Activated CD4-positive, alpha-beta T cell treated with anti-CD3 and anti-CD28 coated beads for 24 hours (primary cell): ENCODE results near the gene TMCC3.
"Not testable (repeated sequence)": the region's sequence is repeated elsewhere in the genome, so short reads cannot be mapped to it uniquely, and the experiment has no call there.

ENCODE experiments used
- DNase-seq, 2 donors: peaks; one replicate each; pipeline ENCODE4 v3.0.0-alpha.2; 2020; ENCODE audit warnings: low read depth in 2 of 2

Gene TMCC3

DNA sequence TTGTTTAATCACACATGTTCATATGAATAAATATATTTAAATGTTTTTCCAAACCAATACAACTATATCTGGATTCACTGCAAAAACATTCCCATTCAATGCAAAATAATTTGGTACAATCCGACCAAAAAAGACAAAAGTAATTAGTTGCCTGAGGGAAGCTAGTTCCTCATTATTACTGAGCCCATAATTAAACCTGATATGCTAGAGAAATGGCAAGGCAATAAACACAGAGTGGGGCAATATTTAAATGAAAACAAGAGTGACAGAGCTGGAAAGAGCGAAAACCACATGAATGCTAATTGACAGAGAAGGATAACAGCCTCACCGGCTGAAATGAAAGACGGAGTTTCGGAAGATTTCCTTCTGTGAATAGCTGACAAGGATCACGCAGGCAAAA lies 82.6 kb downstream of the TMCC3 start:
- no peak for DNase-seq

- no peak for DNase-seq
These were observed 84.0 kb downstream of the TMCC3 start for GRCh38 chr12:94566345-94566744.

GRCh38 chr12:94565683-94566082 lies 84.7 kb downstream of the TMCC3 start:
- DNase-seq, result no peak

DNA sequence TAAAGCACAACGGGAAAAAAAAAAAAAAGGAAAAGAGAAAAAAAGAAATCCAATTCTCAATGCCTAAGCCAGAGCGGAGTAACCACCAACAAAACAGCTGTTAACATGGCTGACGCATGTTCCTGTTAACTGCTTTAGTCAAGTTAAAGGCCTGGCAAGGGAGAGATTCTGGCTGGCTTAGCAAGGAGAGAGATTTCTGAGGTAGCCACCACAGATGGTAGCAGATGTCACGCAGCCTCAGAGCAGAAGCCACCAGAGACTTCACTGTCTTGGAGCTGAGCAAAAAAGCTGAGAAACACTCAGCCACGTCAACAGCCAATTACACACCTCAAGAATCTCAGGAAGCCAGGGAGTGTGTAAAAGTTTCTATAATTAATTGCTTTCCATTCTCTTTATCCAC lies 87.1 kb downstream of the TMCC3 start:
- DNase-seq, result no peak

GRCh38 chr12:94561943-94562411 lies 88.4 kb downstream of the TMCC3 start:
- no peak for DNase-seq

- peak in 1 of 2 donors; percentile 6 for DNase-seq
These were observed 89.7 kb downstream of the TMCC3 start for GRCh38 chr12:94560431-94561221.

GRCh38 chr12:94558612-94559011 lies 91.7 kb downstream of the TMCC3 start:
- DNase-seq, result no peak

GRCh38 chr12:94557746-94558295 lies 92.5 kb downstream of the TMCC3 start:
- no peak for DNase-seq

DNA sequence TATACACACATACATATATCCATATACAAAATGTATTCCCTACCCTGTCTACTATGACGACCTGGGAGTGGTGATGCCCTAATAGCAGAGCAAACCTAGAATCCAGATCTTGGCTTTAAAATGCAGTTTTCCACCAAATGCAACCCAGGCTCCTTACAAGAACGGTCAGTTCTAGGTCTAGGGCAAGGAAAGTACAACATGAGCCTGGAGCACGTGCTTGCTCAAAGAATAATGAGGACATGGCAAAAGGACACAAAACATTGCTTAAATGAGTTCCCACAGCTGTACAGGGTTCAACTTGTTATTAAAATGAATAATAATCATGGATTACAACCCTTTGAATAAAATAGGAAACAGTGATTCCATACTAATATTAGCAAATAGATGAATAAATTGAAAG lies 94.7 kb downstream of the TMCC3 start:
- no peak for DNase-seq

GRCh38 chr12:94553875-94554274 lies 96.5 kb downstream of the TMCC3 start:
- DNase-seq, result no peak

- no peak for DNase-seq
These were observed 97.2 kb downstream of the TMCC3 start for GRCh38 chr12:94553130-94553519.

GRCh38 chr12:94551810-94552209 lies 98.5 kb downstream of the TMCC3 start:
- DNase-seq, result no peak

DNA sequence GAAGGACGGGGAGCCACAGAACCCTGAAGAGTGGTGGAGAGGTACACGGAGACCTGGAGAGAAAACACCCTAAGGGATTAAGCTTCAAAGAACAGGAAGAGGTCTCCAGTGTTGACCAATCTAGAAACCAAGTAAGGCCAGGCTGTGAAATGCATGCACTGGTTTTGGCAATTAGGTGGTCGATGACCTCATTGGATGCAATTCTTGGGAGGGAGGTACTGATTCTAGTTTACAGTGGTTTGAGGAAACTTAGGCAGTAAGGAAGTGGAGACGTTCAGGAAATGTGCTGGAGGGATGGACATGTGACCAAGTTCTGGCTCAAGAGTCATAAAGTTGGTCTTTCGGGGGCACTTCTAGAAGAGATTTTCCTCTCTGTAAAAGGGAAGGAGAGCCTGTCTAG lies 99.4 kb downstream of the TMCC3 start:
- DNase-seq, result no peak

- DNase-seq, result not testable (repeated sequence)
These were observed 101.5 kb downstream of the TMCC3 start for GRCh38 chr12:94548833-94549232.

DNA sequence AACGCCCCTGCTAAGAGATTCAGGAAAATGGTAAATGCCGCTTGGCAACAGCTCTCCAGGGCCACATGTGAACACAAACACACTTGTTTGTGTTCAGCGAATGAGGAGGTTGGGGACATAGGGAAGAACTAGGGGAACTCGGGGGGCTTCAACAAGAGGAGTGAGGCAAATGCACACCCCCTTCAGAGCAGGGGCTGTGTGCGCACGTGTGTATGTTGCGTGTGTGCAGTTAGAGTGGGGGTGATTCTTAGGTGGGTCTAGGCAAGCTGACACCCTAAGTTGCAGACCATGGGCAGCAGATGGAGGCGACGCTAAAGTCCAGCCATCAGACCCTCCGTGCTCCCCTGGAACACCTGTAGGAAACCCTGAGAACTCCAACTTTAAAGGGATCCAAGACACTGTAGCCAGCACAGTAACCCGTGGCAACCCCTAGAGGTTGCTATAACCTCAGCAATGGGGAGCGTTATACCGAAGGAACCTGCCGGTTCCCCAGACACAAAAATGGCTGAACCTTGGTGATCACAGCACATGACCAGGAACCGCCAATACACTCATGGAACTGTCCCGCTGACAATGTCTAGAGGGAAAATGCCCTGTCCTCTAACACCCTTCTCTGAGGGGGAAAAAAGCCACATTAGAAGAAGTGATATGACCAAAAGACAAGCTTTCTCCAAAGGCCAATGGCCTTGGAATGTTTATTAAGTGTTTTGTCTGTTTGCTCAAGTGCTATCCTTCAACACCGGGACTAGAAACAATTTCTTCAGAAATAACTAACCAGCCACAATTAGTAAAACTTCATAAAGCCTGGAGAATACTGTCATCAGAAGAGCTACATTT lies 104.2 kb downstream of the TMCC3 start:
- peak in 1 of 2 donors; percentile 3 for DNase-seq

DNA sequence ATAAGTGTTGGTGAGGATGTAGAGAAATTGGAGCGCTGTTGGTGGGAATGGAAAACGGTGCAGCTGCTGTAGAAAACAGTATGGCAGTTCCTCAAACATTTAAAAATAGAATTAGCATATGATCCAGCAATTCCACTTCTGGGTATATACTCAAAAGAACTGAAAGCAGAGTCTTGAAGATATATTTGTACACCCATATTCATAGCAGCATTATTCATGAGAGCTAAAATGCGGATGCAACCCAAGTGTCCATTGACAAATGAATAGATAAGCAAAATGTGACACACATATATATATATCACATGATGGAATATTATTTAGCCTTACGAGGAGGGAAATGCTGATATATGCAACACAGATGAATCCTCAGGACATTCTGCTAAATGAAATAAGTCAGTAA lies 106.0 kb downstream of the TMCC3 start:
- no peak for DNase-seq

GRCh38 chr12:94538318-94538717 lies 112.0 kb downstream of the TMCC3 start:
- DNase-seq, result no peak

GRCh38 chr12:94536040-94536965 lies 114.1 kb downstream of the TMCC3 start:
- DNase-seq, result no peak

GRCh38 chr12:94535510-94535921 lies 114.8 kb downstream of the TMCC3 start:
- no peak for DNase-seq

DNA sequence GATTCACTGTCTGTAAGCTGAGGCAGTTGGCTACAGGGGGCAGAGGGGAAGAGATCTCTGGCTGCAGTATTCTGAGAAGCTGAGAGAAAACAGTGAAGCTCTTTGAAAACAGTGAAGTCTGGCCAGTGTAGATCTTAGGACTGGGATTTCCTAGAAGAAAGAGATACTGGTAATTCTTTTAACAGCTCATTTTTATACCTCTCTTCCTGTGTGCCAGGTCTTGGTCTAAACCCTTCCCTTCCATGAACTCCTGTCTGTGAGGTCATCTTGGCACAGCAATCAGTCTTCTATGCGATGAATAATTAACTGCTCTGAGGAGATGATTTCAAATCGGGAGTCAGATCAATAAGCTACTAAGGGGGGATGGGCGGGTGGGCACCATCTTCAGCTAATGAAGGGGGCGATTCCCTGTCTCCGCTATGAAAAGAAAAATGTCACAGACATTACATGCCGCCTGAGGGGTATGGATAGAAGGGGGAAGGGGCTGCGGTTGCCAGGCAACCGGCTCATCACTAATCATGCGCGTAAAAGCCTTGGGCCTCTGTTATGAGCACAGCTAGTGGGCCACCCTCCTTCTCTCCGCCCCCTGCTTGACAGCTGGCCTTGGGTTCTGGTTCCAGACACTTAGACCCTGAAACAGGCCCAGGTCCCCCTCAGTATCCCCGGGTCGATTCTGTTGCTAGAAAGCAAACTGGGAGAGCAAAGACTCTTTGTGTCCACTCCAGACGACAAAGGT lies 115.4 kb downstream of the TMCC3 start:
- no peak for DNase-seq

GRCh38 chr12:94534278-94534677 lies 116.1 kb downstream of the TMCC3 start:
- DNase-seq, result no peak
